Hippocampal formation (tissue), 2 donors: ENCODE data around the gene ZNF746.

ENCODE experiments used
- DNase-seq, 2 donors: peaks; one replicate each; lab custom pipeline; 2025; lab: John Stamatoyannopoulos, UW

ZNF746 gene

GRCh38 chr7:149427096-149427680 is 70.4 kb downstream of the ZNF746 start:
- no peak for DNase-seq

GRCh38 chr7:149423449-149424110 is 74.0 kb downstream of the ZNF746 start:
- DNase-seq: no peak

DNA sequence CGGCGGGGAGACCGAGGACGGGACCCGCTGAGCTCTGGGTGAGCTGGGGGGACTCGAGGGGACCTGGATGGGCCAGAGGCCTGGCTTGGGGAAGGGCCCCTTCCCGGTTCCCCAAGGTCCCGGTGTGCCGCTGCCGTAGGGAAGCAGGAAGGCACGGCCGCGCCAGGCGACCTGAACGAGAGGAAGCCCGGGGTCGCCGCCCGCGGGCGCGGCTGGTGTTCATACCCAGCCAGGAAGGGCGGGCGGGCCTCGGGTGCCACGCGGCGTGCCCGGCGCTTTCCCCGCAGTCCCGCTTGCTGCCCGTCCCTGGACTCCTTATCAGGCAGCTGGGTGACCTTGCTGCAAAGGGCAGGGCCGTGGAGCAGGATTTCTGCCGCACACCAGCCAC is 74.7 kb downstream of the ZNF746 start:
- no peak for DNase-seq
